ENCODE measurements around the gene C2CD4C.

GRCh38 chr19:406971-407510 lies 1.9 kb downstream of the C2CD4C start:
- TF ChIP-seq CTCF (IDR thresholded peaks at IDR 0.05; ENCODE audit: low read length) (no peak), EZH2 (IDR thresholded peaks at IDR 0.05; ENCODE audit: borderline replicate concordance, low read length) (no peak)

Measured in OCI-LY1 (cell line).